Skeletal muscle tissue (tissue), 4 donors: Measurements from ENCODE around the gene UNC50. TPM values are rescaled to one million over a fixed set of nuclear protein-coding genes. Genes with fewer than 3 reads are reported as not detected.
"Not testable (repeated sequence)": the region's sequence is repeated elsewhere in the genome, so short reads cannot be mapped to it uniquely, and the experiment has no call there.

Experiments used
- H3K27ac ChIP-seq: one replicate; pipeline ENCODE4 v1.7.0; 2013; ENCODE audit warnings: mild to moderate bottlenecking, low read depth, low read length, inconsistent platforms
- H3K27me3 ChIP-seq, 3 donors: one replicate each; pipeline ENCODE4 v1.7.0; 2013; ENCODE audit warnings: low read length in 3 of 3; ENCODE audit not compliant: control insufficient read depth in 3 of 3, insufficient read depth in 3 of 3
- H3K36me3 ChIP-seq, 3 donors: one replicate each; pipeline ENCODE4 v1.7.0; 2013; ENCODE audit warnings: low read length in 3 of 3; ENCODE audit not compliant: control insufficient read depth in 3 of 3, insufficient read depth in 3 of 3
- H3K4me1 ChIP-seq, 3 donors: one replicate each; pipeline ENCODE4 v1.7.0; 2013; ENCODE audit warnings: low read length in 3 of 3, mild to moderate bottlenecking in 3 of 3; ENCODE audit not compliant: control insufficient read depth in 3 of 3, insufficient read depth in 3 of 3
- H3K4me3 ChIP-seq, 3 donors: one replicate each; pipeline ENCODE4 v1.7.0; 2013; ENCODE audit warnings: low read length in 3 of 3
- H3K9ac ChIP-seq, 3 donors: one replicate each; pipeline ENCODE4 v1.7.0; 2013; ENCODE audit warnings: low read length in 3 of 3, mild to moderate bottlenecking in 3 of 3, moderate library complexity in 2 of 3, low read depth in 1 of 3
- H3K9me3 ChIP-seq, 3 donors: one replicate each; pipeline ENCODE4 v1.7.0; 2013; ENCODE audit warnings: low read length in 3 of 3; ENCODE audit not compliant: control insufficient read depth in 3 of 3
- total RNA-seq: library from RNA; depleted of rRNA; stranded (reverse); fragments of >200 nt; gene quantifications from one replicate; pipeline ENCODE4 v1.2.3, GENCODE V29; 2014
- donor health status: Osteomylitis.

UNC50 gene
- total RNA-seq, 1 donor from 2014 or later, result 49.1 TPM

- Histone ChIP-seq H3K27me3 (no peaks in the 10 kb centered on the region), H3K9ac (no peak overlapping the region), H3K4me1 (no peaks in the 10 kb centered on the region), H3K27ac (no peak overlapping the region), H3K9me3 (no peaks in the 10 kb centered on the region), H3K36me3 (peaks cover 0 to 3% (median under 1%) of the 10 kb centered on the region in 3 donors), H3K4me3 (no peak overlapping the region)
These were observed 48.4 kb downstream of the UNC50 start for GRCh38 chr2:98656800-98657199.

GRCh38 chr2:98658816-98659490 is 50.6 kb downstream of the UNC50 start:
- no peaks in the 10 kb centered on the region for H3K9me3 ChIP-seq
- no peak overlapping the region for H3K27ac ChIP-seq
- no peaks in the 10 kb centered on the region for H3K4me1 ChIP-seq
- no peaks in the 10 kb centered on the region for H3K27me3 ChIP-seq
- H3K9ac ChIP-seq, result no peak overlapping the region
- no peak overlapping the region for H3K4me3 ChIP-seq
- H3K36me3 ChIP-seq, result peaks cover 0 to 3% (median 3%) of the 10 kb centered on the region in 3 donors

- not testable (repeated sequence) for H3K36me3 ChIP-seq, H3K4me3 ChIP-seq, H3K27ac ChIP-seq, H3K9ac ChIP-seq, H3K9me3 ChIP-seq, H3K27me3 ChIP-seq, H3K4me1 ChIP-seq
These were observed 51.1 kb downstream of the UNC50 start for GRCh38 chr2:98659491-98659840.

- Histone ChIP-seq H3K9me3 (no peaks in the 10 kb centered on the region), H3K9ac (no peak overlapping the region), H3K4me3 (no peak overlapping the region), H3K36me3 (peaks cover 0 to 3% (median 0%) of the 10 kb centered on the region in 3 donors), H3K4me1 (no peaks in the 10 kb centered on the region), H3K27ac (no peak overlapping the region), H3K27me3 (no peaks in the 10 kb centered on the region)
These were observed 55.2 kb downstream of the UNC50 start for GRCh38 chr2:98663511-98664090.

- Histone ChIP-seq H3K27me3 (no peaks in the 10 kb centered on the region), H3K9me3 (no peaks in the 10 kb centered on the region), H3K9ac (no peak overlapping the region), H3K27ac (no peak overlapping the region), H3K36me3 (peaks cover 0 to 3% (median 0%) of the 10 kb centered on the region in 3 donors), H3K4me1 (no peaks in the 10 kb centered on the region), H3K4me3 (no peak overlapping the region)
These were observed 55.9 kb downstream of the UNC50 start for GRCh38 chr2:98664323-98664722.

- Histone ChIP-seq H3K4me1 (no peaks in the 10 kb centered on the region), H3K9me3 (no peaks in the 10 kb centered on the region), H3K36me3 (peaks cover 0 to 3% (median 2%) of the 10 kb centered on the region in 3 donors), H3K4me3 (no peak overlapping the region), H3K27me3 (no peaks in the 10 kb centered on the region), H3K27ac (no peak overlapping the region), H3K9ac (no peak overlapping the region)
These were observed 57.3 kb downstream of the UNC50 start for GRCh38 chr2:98665677-98666076.

Other genes with a start within 250 kb of the UNC50 start
- 12.5 TPM for gene INPP4A, start 163.7 kb upstream of the UNC50 start, total RNA-seq
- 26.6 TPM for gene COA5, start 77 bp upstream of the UNC50 start, total RNA-seq
- gene MGAT4A, start 122.5 kb downstream of the UNC50 start, total RNA-seq, result 6.3 TPM